A549 (cell line): ENCODE measurements around the gene RPP25L. TPM values are rescaled to one million over a fixed set of nuclear protein-coding genes. Genes with fewer than 3 reads are reported as not detected.

Source experiments
- ATAC-seq, 2 experiments: fragments of 200-7000 bp in 1 of 2; fragments of >200 bp in 1 of 2; cut with Nextera tagmentation in 1 of 2; cut with Tn5 transposase in 1 of 2; 3 replicates each; pipeline versions ENCODE4 v1.8.0 to v1.9.1; 2018 to 2020; ENCODE audit warnings: mild to moderate bottlenecking in 1 of 2, moderate library complexity in 1 of 2
- CTCF ChIA-PET: fragments of 300-600 bp; sonication (Branson Sonifier 250); formaldehyde crosslinking; extraction: SDS; loops from one replicate; lab custom pipeline; 2021; ENCODE audit warnings: antibody characterized with exemption, inconsistent platforms; lab: Yijun Ruan, JAX
- POLR2A ChIA-PET: fragments of 350-600 bp; formaldehyde crosslinking; extraction: SDS; loops from one replicate; lab custom pipeline; 2021; ENCODE audit warnings: antibody characterized with exemption, inconsistent platforms; lab: Yijun Ruan, JAX
- DNase-seq, 2 experiments: peaks; one replicate each; pipeline versions ENCODE4 v3.0.0 to v3.0.0-alpha.2; 2011 to 2016; ENCODE audit warnings: low read depth in 1 of 2, low spot score in 1 of 2
- FAIRE-seq: peaks from 2 replicates; lab custom pipeline; 2011; peaks lifted over from hg19 to GRCh38; lab: Jason Lieb, UNC
- H3K27ac ChIP-seq, 2 experiments: fragments of >200 bp; sonication (Bioruptor Twin); formaldehyde crosslinking; 3 replicates each; pipeline ENCODE4 v1.5.1; 2016 to 2017
- H3K4me1 ChIP-seq: fragments of >200 bp; sonication (Bioruptor Twin); formaldehyde crosslinking; 3 replicates; pipeline ENCODE4 v1.6.1; 2016
- H3K4me2 ChIP-seq: fragments of >200 bp; sonication (Bioruptor Twin); formaldehyde crosslinking; 3 replicates; pipeline ENCODE4 v1.6.1; 2016
- H3K4me3 ChIP-seq: fragments of >200 bp; sonication (Bioruptor Twin); formaldehyde crosslinking; 3 replicates; pipeline ENCODE4 v1.5.1; 2016
- H3K9me3 ChIP-seq: fragments of >200 bp; sonication (Bioruptor Twin); formaldehyde crosslinking; 3 replicates; pipeline ENCODE4 v1.6.1; 2016
- CTCF ChIP-seq: fragments of >200 bp; sonication (Bioruptor Twin); formaldehyde crosslinking; IDR thresholded peaks from 3 replicates; pipeline ENCODE4 v1.5.1; 2016
- HDAC2 ChIP-seq: fragments of 200-600 bp; sonication (generic); IDR thresholded peaks from 2 replicates; pipeline ENCODE4 v1.6.1; 2016
- JUNB ChIP-seq: fragments of >200 bp; sonication (Bioruptor Twin); formaldehyde crosslinking; IDR thresholded peaks from 2 replicates; pipeline ENCODE4 v1.6.1; 2016
- MAX ChIP-seq: IDR thresholded peaks from 2 replicates; pipeline ENCODE4 v1.6.1; 2012
- PHF8 ChIP-seq: fragments of 200-600 bp; sonication (generic); IDR thresholded peaks from 2 replicates; pipeline ENCODE4 v1.6.1; 2016; ENCODE audit warnings: low read depth, mild to moderate bottlenecking, antibody characterized with exemption, moderate library complexity, borderline replicate concordance
- POLR2AphosphoS2 ChIP-seq: conservative IDR thresholded peaks from 2 replicates; pipeline ENCODE4 v1.6.1; 2012; ENCODE audit warnings: low read length, improper control_type of control experiment, inconsistent platforms
- RAD21 ChIP-seq, 2 experiments: fragments of >200 bp in 1 of 2; sonication (Bioruptor Twin) in 1 of 2; formaldehyde crosslinking in 1 of 2; IDR thresholded peaks in 1 of 2; conservative IDR thresholded peaks in 1 of 2; 2 replicates in 1 of 2; 3 replicates in 1 of 2; pipeline ENCODE4 v1.6.1; 2012 to 2018; ENCODE audit warnings: inconsistent platforms in 1 of 2
- SMC3 ChIP-seq: fragments of >200 bp; sonication (Bioruptor Twin); formaldehyde crosslinking; IDR thresholded peaks from 3 replicates; pipeline ENCODE4 v1.6.1; 2018; ENCODE audit warnings: inconsistent platforms
- ZFP36 ChIP-seq: fragments of 450-650 bp; IDR thresholded peaks from 2 replicates; pipeline ENCODE4 v1.6.1; 2014; ENCODE audit warnings: borderline replicate concordance; ENCODE audit not compliant: partially characterized antibody
- WGBS: methylation state at CpG from one replicate; pipeline ENCODE4 v1.1.6; 2017; ENCODE audit errors: missing lambda C conversion rate; 5-methylcytosine and 5-hydroxymethylcytosine counted together
- polyA plus RNA-seq, 4 experiments: library from polyadenylated mRNA; depleted of rRNA in 3 of 4; stranded (reverse); fragments of >200 nt; fragmentation: RNase III in 1 of 4; extraction: RNeasy Plus Mini Kit Qiagen cat#74134 plus additional on column Dnase treatment in 1 of 4; gene quantifications; 2 replicates in 3 of 4; 3 replicates in 1 of 4; pipeline ENCODE4 v1.2.3, GENCODE V29; 2011 to 2017
- TF ChIP-seq, protein P1 (sequence below): fragments of 450-650 bp; IDR thresholded peaks from 2 replicates; pipeline ENCODE4 v1.6.1; 2014; ENCODE audit warnings: antibody characterized with exemption

The RPP25L gene
- polyA plus RNA-seq, 2 of the 4 experiments (the other 2 are of a cell fraction), result 40.8 to 41.7 TPM

- no peak overlapping the region for H3K4me2 ChIP-seq
- FAIRE-seq (no peak), DNase-seq (no peak), ATAC-seq (peak in 1 of 2 experiments; percentile 6; a peak in 3 of 6 replicates)
- CTCF ChIA-PET, result interaction anchor here (0.6 to 11.6 kb wide), 76 partner anchors 9 to 338 kb away, joined by 3 to 297 read pairs (median 7); partner anchors contain the start of genes CCL27, DCTN3, MYORG and RPP25L
- POLR2A ChIA-PET, result no interaction called here
- peaks cover 7% of the 10 kb centered on the region; the same call in 2 of the 3 replicates for H3K4me1 ChIP-seq
- no peak overlapping the region for H3K4me3 ChIP-seq
- whole genome bisulfite sequencing, result 41% methylated on average over 11 of the region's 16 CpGs
- no peak for TF ChIP-seq POLR2AphosphoS2
- TF ChIP-seq JUNB, result no peak
- TF ChIP-seq, protein P1, sequence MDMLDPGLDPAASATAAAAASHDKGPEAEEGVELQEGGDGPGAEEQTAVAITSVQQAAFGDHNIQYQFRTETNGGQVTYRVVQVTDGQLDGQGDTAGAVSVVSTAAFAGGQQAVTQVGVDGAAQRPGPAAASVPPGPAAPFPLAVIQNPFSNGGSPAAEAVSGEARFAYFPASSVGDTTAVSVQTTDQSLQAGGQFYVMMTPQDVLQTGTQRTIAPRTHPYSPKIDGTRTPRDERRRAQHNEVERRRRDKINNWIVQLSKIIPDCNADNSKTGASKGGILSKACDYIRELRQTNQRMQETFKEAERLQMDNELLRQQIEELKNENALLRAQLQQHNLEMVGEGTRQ, result no peak
- no peak for TF ChIP-seq PHF8
- H3K9me3 ChIP-seq, result no peaks in the 10 kb centered on the region
- H3K27ac ChIP-seq, result no peak overlapping the region
Observed at GRCh38 chr9:34591917-34592866, 19.7 kb downstream of the RPP25L start.

DNA sequence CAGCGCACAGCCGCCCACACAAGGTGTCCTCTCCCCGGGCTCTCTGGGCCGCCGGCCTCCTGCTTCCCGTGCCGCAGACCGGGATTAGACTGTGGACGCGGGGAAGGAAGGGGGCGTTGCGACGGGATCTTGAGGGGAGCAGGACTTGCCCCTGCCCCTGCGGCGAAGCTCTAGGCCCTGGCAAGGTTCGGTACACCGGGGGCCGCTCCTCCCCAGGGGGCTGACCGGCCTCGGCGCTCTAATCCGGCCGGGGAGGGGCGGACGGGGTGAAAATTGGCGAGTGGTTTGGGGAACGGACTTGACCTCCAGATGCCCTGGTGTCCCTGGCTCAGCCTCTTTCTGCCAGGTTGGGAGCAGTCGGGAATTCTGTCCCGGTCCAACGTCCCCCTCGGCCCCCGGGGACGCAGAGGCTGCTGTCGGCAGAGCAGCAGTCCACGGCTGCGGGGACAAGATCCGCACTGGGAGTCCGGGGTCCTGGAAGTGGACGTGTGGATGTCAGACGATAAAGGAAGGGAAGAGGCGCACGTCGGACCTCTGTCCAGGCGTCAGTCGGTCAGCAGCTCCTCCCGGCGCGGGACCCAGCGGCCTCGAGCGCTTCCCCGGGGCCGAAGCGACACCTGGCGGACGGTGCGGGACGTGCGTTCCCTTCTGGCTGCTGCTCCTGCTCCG, 20.5 kb downstream of the RPP25L start:
- CTCF ChIA-PET, result interaction anchor here (0.6 to 11.6 kb wide), 80 partner anchors 9 to 695 kb away, joined by 3 to 297 read pairs (median 6); partner anchors contain the start of genes CCL27, DCTN3, MYORG and RPP25L
- TF ChIP-seq CTCF (peak; percentile 81), RAD21 (conservative IDR thresholded peaks at IDR 0.05 in 1 of 2, IDR thresholded peaks at IDR 0.05 in 1 of 2) (peak; percentile 89 to 94), HDAC2 (no peak), SMC3 (peak; percentile 97)
- peak overlapping the region; percentile 58 for H3K4me2 ChIP-seq
- peaks cover 7% of the 10 kb centered on the region; the same call in 2 of the 3 replicates for H3K4me1 ChIP-seq
- H3K27ac ChIP-seq, result no peak overlapping the region
- FAIRE-seq (no peak), DNase-seq (peak; percentile 84 to 91), ATAC-seq (peak; percentile 84 to 95)
- no peaks in the 10 kb centered on the region for H3K9me3 ChIP-seq
- no peak overlapping the region for H3K4me3 ChIP-seq
- POLR2A ChIA-PET, result interaction anchor here (1.0 kb wide), 1 partner anchor 13 kb away, joined by 3 read pairs; no protein-coding TSS in a partner anchor
- 22% methylated on average over 48 of the region's 60 CpGs for WGBS

GRCh38 chr9:34590381-34591247, 21.3 kb downstream of the RPP25L start:
- ATAC-seq, result peak in 1 of 2 experiments; percentile 33; a peak in 3 of 6 replicates
- CTCF ChIA-PET, result interaction anchor here (0.9 to 11.6 kb wide), 37 partner anchors 10 to 549 kb away, joined by 3 to 297 read pairs (median 18); partner anchors contain the start of genes MYORG and RPP25L
- POLR2A ChIA-PET, result interaction anchor here (1.0 kb wide), 1 partner anchor 13 kb away, joined by 3 read pairs; no protein-coding TSS in a partner anchor
- 58% methylated on average over 21 of the region's 40 CpGs for WGBS
- Histone ChIP-seq H3K27ac (no peak overlapping the region), H3K4me3 (peak overlapping the region; percentile 53; the same call in 2 of the 3 replicates)
- TF ChIP-seq ZFP36, result peak; percentile 56
- no peak for TF ChIP-seq MAX
- TF ChIP-seq, all 56 proteins: peak for 1
- Histone ChIP-seq H3K9me3 (no peaks in the 10 kb centered on the region), H3K4me1 (peaks cover 7% of the 10 kb centered on the region; the same call in 2 of the 3 replicates), H3K4me2 (peak overlapping the region; percentile 94)
- no peak for FAIRE-seq
- no peak for DNase-seq
